Vagina (tissue), 2 donors: Measurements from ENCODE around the gene PLSCR1. TPM values are rescaled to one million over a fixed set of nuclear protein-coding genes. Genes with fewer than 3 reads are reported as not detected.

Source experiments
- DNase-seq, 2 donors: peaks; one replicate each; pipeline ENCODE4 v3.0.0-alpha.2; 2017; ENCODE audit errors: extremely low spot score in 2 of 2
- H3K27ac ChIP-seq: fragments of 200-600 bp; sonication (generic); one replicate; pipeline ENCODE4 v1.5.1; 2019
- H3K27me3 ChIP-seq: fragments of 200-600 bp; sonication (generic); one replicate; pipeline ENCODE4 v1.5.1; 2019
- H3K36me3 ChIP-seq, 2 donors: fragments of 200-600 bp; sonication (generic); one replicate each; pipeline ENCODE4 v1.5.1; 2017 to 2019
- H3K4me1 ChIP-seq: fragments of 200-600 bp; sonication (generic); one replicate; pipeline ENCODE4 v1.5.1; 2019
- H3K4me3 ChIP-seq, 2 donors: fragments of 200-600 bp; sonication (generic); 1 replicate in 1 of 2; 2 replicates in 1 of 2; pipeline ENCODE4 v1.5.1; 2016 to 2019
- H3K9me3 ChIP-seq: fragments of 200-600 bp; sonication (generic); one replicate; pipeline ENCODE4 v1.5.1; 2019
- POLR2A ChIP-seq, 2 donors: fragments of 450-650 bp; IDR thresholded peaks; one replicate each; pipeline ENCODE4 v1.6.1; 2017; ENCODE audit warnings: antibody characterized with exemption in 2 of 2, mild to moderate bottlenecking in 2 of 2, moderate library complexity in 2 of 2
- POLR2AphosphoS5 ChIP-seq, 2 donors: sonication (generic); formaldehyde crosslinking; IDR thresholded peaks; one replicate each; pipeline ENCODE4 v1.9.0; 2017; ENCODE audit warnings: antibody characterized with exemption in 2 of 2, mild to moderate bottlenecking in 2 of 2, low read depth in 1 of 2; ENCODE audit not compliant: insufficient read depth in 1 of 2
- intact Hi-C: fragments of 100-400 bp; cut with DNase I; formaldehyde crosslinking; loops from one replicate; pipeline ENCODE4 v1.15.1; 2023
- total RNA-seq: library from RNA; depleted of rRNA; stranded (reverse); fragments of >200 nt; gene quantifications from one replicate; pipeline ENCODE4 v1.2.3, GENCODE V29; 2016
- TF ChIP-seq, protein P1 (sequence below), 3 experiments: fragments of 450-650 bp in 2 of 3; fragments of 200-600 bp in 1 of 3; sonication (generic) in 1 of 3; IDR thresholded peaks; one replicate each; pipeline ENCODE4 v1.5.1; 2017 to 2019; ENCODE audit warnings: antibody characterized with exemption in 3 of 3, mild to moderate bottlenecking in 2 of 3, moderate library complexity in 2 of 3

PLSCR1 gene
- total RNA-seq, 1 donor from 2014 or later: 78.1 TPM

- H3K4me3 ChIP-seq: no peak overlapping the region
- intact Hi-C loops: no loop called here
- H3K27me3 ChIP-seq: no peaks in the 10 kb centered on the region
- no peak for DNase-seq
- H3K4me1 ChIP-seq: peaks cover 25% of the 10 kb centered on the region
- H3K9me3 ChIP-seq: no peaks in the 10 kb centered on the region
- no peaks in the 10 kb centered on the region for H3K36me3 ChIP-seq
- H3K27ac ChIP-seq: no peak overlapping the region
- TF ChIP-seq POLR2AphosphoS5 (IDR thresholded peaks at IDR 0.05; ENCODE audit: insufficient read depth in 1 of 2, low read depth in 1 of 2) (no peak), POLR2A (IDR thresholded peaks at IDR 0.05) (no peak)
- TF ChIP-seq, protein P1, sequence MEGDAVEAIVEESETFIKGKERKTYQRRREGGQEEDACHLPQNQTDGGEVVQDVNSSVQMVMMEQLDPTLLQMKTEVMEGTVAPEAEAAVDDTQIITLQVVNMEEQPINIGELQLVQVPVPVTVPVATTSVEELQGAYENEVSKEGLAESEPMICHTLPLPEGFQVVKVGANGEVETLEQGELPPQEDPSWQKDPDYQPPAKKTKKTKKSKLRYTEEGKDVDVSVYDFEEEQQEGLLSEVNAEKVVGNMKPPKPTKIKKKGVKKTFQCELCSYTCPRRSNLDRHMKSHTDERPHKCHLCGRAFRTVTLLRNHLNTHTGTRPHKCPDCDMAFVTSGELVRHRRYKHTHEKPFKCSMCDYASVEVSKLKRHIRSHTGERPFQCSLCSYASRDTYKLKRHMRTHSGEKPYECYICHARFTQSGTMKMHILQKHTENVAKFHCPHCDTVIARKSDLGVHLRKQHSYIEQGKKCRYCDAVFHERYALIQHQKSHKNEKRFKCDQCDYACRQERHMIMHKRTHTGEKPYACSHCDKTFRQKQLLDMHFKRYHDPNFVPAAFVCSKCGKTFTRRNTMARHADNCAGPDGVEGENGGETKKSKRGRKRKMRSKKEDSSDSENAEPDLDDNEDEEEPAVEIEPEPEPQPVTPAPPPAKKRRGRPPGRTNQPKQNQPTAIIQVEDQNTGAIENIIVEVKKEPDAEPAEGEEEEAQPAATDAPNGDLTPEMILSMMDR (IDR thresholded peaks at IDR 0.05): no peak
Measured at GRCh38 chr3:146537603-146538002, 6.8 kb downstream of the PLSCR1 start.

GRCh38 chr3:146536681-146537080 is 7.7 kb downstream of the PLSCR1 start:
- TF ChIP-seq POLR2A (IDR thresholded peaks at IDR 0.05) (no peak), POLR2AphosphoS5 (IDR thresholded peaks at IDR 0.05; ENCODE audit: insufficient read depth in 1 of 2, low read depth in 1 of 2) (no peak)
- TF ChIP-seq, protein P1 (IDR thresholded peaks at IDR 0.05): no peak
- no peaks in the 10 kb centered on the region for H3K27me3 ChIP-seq
- no peak overlapping the region for H3K4me3 ChIP-seq
- intact Hi-C loops: no loop called here
- no peaks in the 10 kb centered on the region for H3K36me3 ChIP-seq
- H3K9me3 ChIP-seq: no peaks in the 10 kb centered on the region
- DNase-seq: no peak
- H3K4me1 ChIP-seq: peaks cover 16% of the 10 kb centered on the region
- no peak overlapping the region for H3K27ac ChIP-seq

GRCh38 chr3:146532406-146532805 is 12.0 kb downstream of the PLSCR1 start:
- Histone ChIP-seq H3K4me3 (no peak overlapping the region), H3K4me1 (peaks cover 10% of the 10 kb centered on the region), H3K9me3 (no peaks in the 10 kb centered on the region), H3K36me3 (no peaks in the 10 kb centered on the region), H3K27me3 (no peaks in the 10 kb centered on the region), H3K27ac (no peak overlapping the region)
- DNase-seq: no peak
- TF ChIP-seq POLR2A (IDR thresholded peaks at IDR 0.05) (no peak), POLR2AphosphoS5 (IDR thresholded peaks at IDR 0.05; ENCODE audit: insufficient read depth in 1 of 2, low read depth in 1 of 2) (no peak)
- TF ChIP-seq, protein P1 (IDR thresholded peaks at IDR 0.05): no peak
- intact Hi-C loops: no loop called here

- Histone ChIP-seq H3K27ac (no peak overlapping the region), H3K9me3 (no peaks in the 10 kb centered on the region), H3K36me3 (peaks cover 0 to 4% of the 10 kb centered on the region in 2 donors), H3K27me3 (no peaks in the 10 kb centered on the region), H3K4me3 (no peak overlapping the region), H3K4me1 (no peaks in the 10 kb centered on the region)
- intact Hi-C loops: no loop called here
- no peak for DNase-seq
- TF ChIP-seq, protein P1 (IDR thresholded peaks at IDR 0.05): no peak
- no peak for TF ChIP-seq POLR2A (IDR thresholded peaks at IDR 0.05)
- no peak for TF ChIP-seq POLR2AphosphoS5 (IDR thresholded peaks at IDR 0.05; ENCODE audit: insufficient read depth in 1 of 2, low read depth in 1 of 2)
Measured at GRCh38 chr3:146530609-146531008, 13.8 kb downstream of the PLSCR1 start.

- DNase-seq: no peak
- no peak overlapping the region for H3K27ac ChIP-seq
- no peaks in the 10 kb centered on the region for H3K9me3 ChIP-seq
- TF ChIP-seq POLR2A (IDR thresholded peaks at IDR 0.05) (no peak), POLR2AphosphoS5 (IDR thresholded peaks at IDR 0.05; ENCODE audit: insufficient read depth in 1 of 2, low read depth in 1 of 2) (no peak)
- no peaks in the 10 kb centered on the region for H3K4me1 ChIP-seq
- no peak overlapping the region for H3K4me3 ChIP-seq
- intact Hi-C loops: no loop called here
- peaks cover 0 to 4% of the 10 kb centered on the region in 2 donors for H3K36me3 ChIP-seq
- no peaks in the 10 kb centered on the region for H3K27me3 ChIP-seq
Measured at GRCh38 chr3:146529021-146529420, 15.4 kb downstream of the PLSCR1 start.
